GM12878 (cell line): ENCODE results near the gene MAML3. TPM values are rescaled to one million over a fixed set of nuclear protein-coding genes. Genes with fewer than 3 reads are reported as not detected.

Source experiments
- ATAC-seq: fragments of 200-7000 bp; cut with Tn5 transposase; 3 replicates; pipeline ENCODE4 v1.9.1; 2020; ENCODE audit warnings: mild to moderate bottlenecking, moderate library complexity
- BruUV-seq: library from RNA; stranded (reverse); fragments of 400-500 nt; replicated peaks from 2 replicates; lab custom pipeline; 2021; lab: Mats Ljungman, UMichigan
- CTCF ChIA-PET: fragments of 300-600 bp; sonication (Branson Sonifier 250); formaldehyde crosslinking; extraction: SDS; loops from one replicate; lab custom pipeline; 2021; ENCODE audit warnings: inconsistent platforms; lab: Yijun Ruan, JAX
- POLR2A ChIA-PET: fragments of 350-600 bp; formaldehyde crosslinking; extraction: SDS; loops from one replicate; lab custom pipeline; 2021; ENCODE audit warnings: inconsistent platforms; lab: Charles Lee
- RAD21 ChIA-PET: fragments of 300-600 bp; sonication (Branson Sonifier 250); formaldehyde crosslinking; loops from one replicate; lab custom pipeline; 2023; ENCODE audit warnings: antibody characterized with exemption; ENCODE audit not compliant: unreplicated experiment; lab: Charles Lee
- SMC1A ChIA-PET: fragments of 300-600 bp; sonication (Branson Sonifier 250); formaldehyde crosslinking; loops from one replicate; lab custom pipeline; 2023; ENCODE audit not compliant: unreplicated experiment, uncharacterized antibody; lab: Charles Lee
- DNase-seq: peaks from one replicate; pipeline ENCODE4 v3.0.0-alpha.2; 2011; ENCODE audit warnings: low read depth, low spot score
- FAIRE-seq: peaks from 3 replicates; lab custom pipeline; 2011; peaks lifted over from hg19 to GRCh38; lab: Jason Lieb, UNC
- H2AFZ ChIP-seq: 2 replicates; pipeline ENCODE4 v1.6.0; 2011; ENCODE audit warnings: low read depth, low read length, control low read depth; ENCODE audit not compliant: control insufficient read depth
- H3K27ac ChIP-seq: 2 replicates; pipeline ENCODE4 v1.5.1; 2011; ENCODE audit warnings: control low read depth; ENCODE audit not compliant: control insufficient read depth, insufficient read depth
- H3K27me3 ChIP-seq, 2 experiments: replicated peaks in 1 of 2; 2 replicates each; pipeline versions ENCODE4 v1.6.0 to v1.6.1; 2011; ENCODE audit warnings: low read length in 1 of 2; ENCODE audit not compliant: control insufficient read depth in 2 of 2, insufficient read depth in 2 of 2
- H3K36me3 ChIP-seq, 2 experiments: 2 replicates each; pipeline ENCODE4 v1.5.1; 2011; ENCODE audit warnings: low read length in 1 of 2; ENCODE audit not compliant: control insufficient read depth in 2 of 2, insufficient read depth in 2 of 2
- H3K4me1 ChIP-seq: 2 replicates; pipeline ENCODE4 v1.6.1; 2011; ENCODE audit warnings: mild to moderate bottlenecking, low read length, moderate library complexity, mixed read lengths; ENCODE audit not compliant: control insufficient read depth, insufficient read depth
- H3K4me2 ChIP-seq: 2 replicates; pipeline ENCODE4 v1.6.0; 2011; ENCODE audit warnings: control low read depth; ENCODE audit not compliant: control insufficient read depth, insufficient read depth
- H3K4me3 ChIP-seq: fragments of 200-600 bp; sonication (generic); 2 replicates; pipeline ENCODE4 v1.5.1; 2016
- H3K79me2 ChIP-seq: 2 replicates; pipeline ENCODE4 v1.6.0; 2011; ENCODE audit warnings: low read length; ENCODE audit not compliant: control insufficient read depth, insufficient read depth
- H3K9ac ChIP-seq: 2 replicates; pipeline ENCODE4 v1.8.0; 2011; ENCODE audit warnings: low read length, control low read depth, mixed read lengths; ENCODE audit not compliant: control insufficient read depth, insufficient read depth
- H3K9me3 ChIP-seq: replicated peaks from 3 replicates; pipeline ENCODE4 v1.5.1; 2011; ENCODE audit warnings: mild to moderate bottlenecking, low read length; ENCODE audit not compliant: control insufficient read depth, insufficient read depth
- H4K20me1 ChIP-seq: 2 replicates; pipeline ENCODE4 v1.6.0; 2011; ENCODE audit not compliant: control insufficient read depth, insufficient read depth
- CEBPB ChIP-seq, 2 experiments: fragments of 150-350 bp in 1 of 2; IDR thresholded peaks; 2 replicates each; pipeline ENCODE4 v1.6.1; 2012 to 2014; ENCODE audit warnings: low read depth in 2 of 2, low read length in 2 of 2, borderline replicate concordance in 1 of 2, inconsistent platforms in 1 of 2
- CREM ChIP-seq: IDR thresholded peaks from 2 replicates; pipeline ENCODE4 v1.6.1; 2014; ENCODE audit warnings: antibody characterized with exemption, low read depth
- DPF2 ChIP-seq: fragments of 450-650 bp; IDR thresholded peaks from 2 replicates; pipeline ENCODE4 v1.6.1; 2017; ENCODE audit warnings: mild to moderate bottlenecking
- ETV6 ChIP-seq, 2 experiments: fragments of 450-650 bp in 1 of 2; IDR thresholded peaks in 1 of 2; conservative IDR thresholded peaks in 1 of 2; 2 replicates each; pipeline ENCODE4 v1.6.1; 2014; ENCODE audit warnings: antibody characterized with exemption in 1 of 2, borderline replicate concordance in 1 of 2, low read depth in 1 of 2, mild to moderate bottlenecking in 1 of 2, moderate library complexity in 1 of 2
- HDGF ChIP-seq: fragments of 450-650 bp; IDR thresholded peaks from 2 replicates; pipeline ENCODE4 v1.6.1; 2016; ENCODE audit warnings: antibody characterized with exemption
- JUND ChIP-seq: IDR thresholded peaks from 2 replicates; pipeline ENCODE4 v1.6.1; 2012; ENCODE audit warnings: low read depth, mild to moderate bottlenecking, low read length, improper control_type of control experiment, moderate library complexity
- MLLT1 ChIP-seq: fragments of 450-650 bp; IDR thresholded peaks from 2 replicates; pipeline ENCODE4 v1.6.1; 2016; ENCODE audit warnings: mild to moderate bottlenecking
- NRF1 ChIP-seq: conservative IDR thresholded peaks from 2 replicates; pipeline ENCODE4 v1.6.1; 2011; ENCODE audit warnings: mild to moderate bottlenecking, low read depth, low read length, improper control_type of control experiment
- POLR2AphosphoS2 ChIP-seq: IDR thresholded peaks from 2 replicates; pipeline ENCODE4 v1.6.1; 2011; ENCODE audit warnings: low read depth, mild to moderate bottlenecking, low read length, improper control_type of control experiment, moderate library complexity
- POU2F2 ChIP-seq: IDR thresholded peaks from 3 replicates; pipeline ENCODE4 v1.6.1; 2011; ENCODE audit warnings: low read depth, mild to moderate bottlenecking, low read length, borderline replicate concordance
- RCOR1 ChIP-seq: conservative IDR thresholded peaks from 2 replicates; pipeline ENCODE4 v1.6.1; 2012; ENCODE audit warnings: low read depth, low read length, improper control_type of control experiment
- STAT1 ChIP-seq: fragments of 450-650 bp; conservative IDR thresholded peaks from 2 replicates; pipeline ENCODE4 v1.6.1; 2014; ENCODE audit warnings: antibody characterized with exemption, mild to moderate bottlenecking
- ZBTB4 ChIP-seq: fragments of 450-650 bp; formaldehyde crosslinking; IDR thresholded peaks from 2 replicates; pipeline ENCODE4 v1.4.0; 2022; ENCODE audit warnings: mild to moderate bottlenecking, moderate library complexity
- WGBS: methylation state at CpG from one replicate; pipeline ENCODE4 v1.1.6; 2016; ENCODE audit warnings: low lambda C conversion rate; ENCODE audit not compliant: insufficient replicate concordance, insufficient coverage; ENCODE audit errors: missing lambda C conversion rate; 5-methylcytosine and 5-hydroxymethylcytosine counted together
- in situ Hi-C: fragments of 300-500 bp; cut with MboI; formaldehyde crosslinking; loops from 9 replicates; pipeline ENCODE4 v1.14.3; 2018; ENCODE audit warnings: mixed read lengths
- intact Hi-C: fragments of 100-400 bp; cut with micrococcal nuclease; formaldehyde crosslinking; loops from one replicate; pipeline ENCODE4 v1.14.2; 2022; ENCODE audit not compliant: unreplicated experiment
- polyA plus RNA-seq, 11 experiments: library from polyadenylated mRNA; depleted of rRNA in 4 of 11; unstranded in 6 of 11; stranded (reverse) in 5 of 11; fragments of >200 nt; fragmentation: Nextera tagmentation in 4 of 11; fragmentation: Illumina TruSeq in 1 of 11; extraction: Ambion mirVana in 4 of 11; extraction: Trizol in 1 of 11; gene quantifications; 1 replicate in 1 of 11; 2 replicates in 10 of 11; pipeline versions ENCODE4 v1.2.1 to v1.2.3, GENCODE V29; 2011 to 2016; ENCODE audit warnings: inconsistent platforms in 2 of 11, missing spikeins in 2 of 11, low read depth in 1 of 11
- total RNA-seq, 4 experiments: library from RNA; depleted of rRNA in 3 of 4; stranded (reverse); fragments of >200 nt in 3 of 4; fragmentation: Illumina TruSeq in 1 of 4; extraction: Trizol in 1 of 4; gene quantifications; 2 replicates each; pipeline versions ENCODE4 v1.2.1 to v1.2.3, GENCODE V29; 2013 to 2021

The MAML3 gene
- total and polyA plus RNA-seq, 10 of the 15 experiments (the other 5 are each of a cell fraction or from before 2014, with no cell fraction given), result under 0.01 to 0.53 (median 0.06) TPM; not detected in 2

GRCh38 chr4:140110542-140111215 is 43.3 kb downstream of the MAML3 start:
- in situ Hi-C loops, result no loop called here
- no peak for TF ChIP-seq HDGF
- no peak for TF ChIP-seq STAT1
- no peak for TF ChIP-seq DPF2
- TF ChIP-seq, all 136 proteins: peak for 0
- no peak for ATAC-seq
- ChIA-PET POLR2A (no interaction called here), SMC1A (no interaction called here), CTCF (no interaction called here), RAD21 (no interaction called here)
- Histone ChIP-seq H3K27me3 (peaks cover 0 to 2% of the 10 kb centered on the region in 2 experiments; a peak in 3 of 4 replicates), H3K4me3 (no peak overlapping the region), H3K36me3 (no peaks in the 10 kb centered on the region), H3K27ac (no peak overlapping the region), H3K9me3 (no peaks in the 10 kb centered on the region; the same call in 2 of the 3 replicates), H3K4me1 (peaks cover 3% of the 10 kb centered on the region; the same call in 1 of the 2 replicates), H3K9ac (no peak overlapping the region), H4K20me1 (no peaks in the 10 kb centered on the region), H3K4me2 (no peak overlapping the region), H3K79me2 (no peaks in the 10 kb centered on the region), H2AFZ (no peak overlapping the region)
- no TSS peak for BruUV-seq
- no peak for FAIRE-seq
- intact Hi-C loops, result no loop called here
- WGBS, result 0% methylated on average over 3 of the region's 3 CpGs
- DNase-seq, result no peak

- intact Hi-C loops, result no loop called here
- TF ChIP-seq JUND (no peak), CEBPB (IDR thresholded peaks at IDR 0.05; ENCODE audit: borderline replicate concordance in 1 of 2, low read depth in 2 of 2, low read length in 2 of 2) (no peak), POLR2AphosphoS2 (no peak), ZBTB4 (CRISPR knock-in tag) (no peak), CREM (no peak), NRF1 (no peak), RCOR1 (no peak), ETV6 (conservative IDR thresholded peaks at IDR 0.05 in 1 of 2, IDR thresholded peaks at IDR 0.05 in 1 of 2; ENCODE audit: borderline replicate concordance in 1 of 2, low read depth in 1 of 2) (no peak), POU2F2 (no peak), MLLT1 (no peak)
Observed at GRCh38 chr4:140109737-140110136, 44.2 kb downstream of the MAML3 start.

More at GRCh38 chr4:140109737-140110136, 44.2 kb downstream of the MAML3 start:
- no peak overlapping the region for H2AFZ ChIP-seq
- H3K9me3 ChIP-seq, result no peaks in the 10 kb centered on the region; the same call in 2 of the 3 replicates
- no peak overlapping the region for H3K4me2 ChIP-seq
- no peak overlapping the region for H3K27ac ChIP-seq
- CTCF ChIA-PET, result no interaction called here
- FAIRE-seq (no peak), ATAC-seq (no peak), DNase-seq (no peak)
- no peaks in the 10 kb centered on the region for H3K4me1 ChIP-seq
- WGBS, result 36% methylated on average over 7 of the region's 7 CpGs
- in situ Hi-C loops, result no loop called here
- H3K36me3 ChIP-seq, result no peaks in the 10 kb centered on the region
- BruUV-seq, result no TSS peak
- SMC1A ChIA-PET, result no interaction called here
- H3K79me2 ChIP-seq, result no peaks in the 10 kb centered on the region
- POLR2A ChIA-PET, result no interaction called here
- RAD21 ChIA-PET, result no interaction called here
- peaks cover 0 to 2% of the 10 kb centered on the region in 2 experiments; a peak in 3 of 4 replicates for H3K27me3 ChIP-seq
- no peak overlapping the region for H3K9ac ChIP-seq
- no peaks in the 10 kb centered on the region for H4K20me1 ChIP-seq
- no peak overlapping the region for H3K4me3 ChIP-seq
